IPS DF 4.7 (cell line): ENCODE data around the gene NDST1.

Experiments
- DNase-seq: peaks from one replicate; pipeline ENCODE4 v3.0.0-alpha.2; 2013; ENCODE audit warnings: low spot score; ENCODE audit errors: extremely low read depth

Gene NDST1

DNA sequence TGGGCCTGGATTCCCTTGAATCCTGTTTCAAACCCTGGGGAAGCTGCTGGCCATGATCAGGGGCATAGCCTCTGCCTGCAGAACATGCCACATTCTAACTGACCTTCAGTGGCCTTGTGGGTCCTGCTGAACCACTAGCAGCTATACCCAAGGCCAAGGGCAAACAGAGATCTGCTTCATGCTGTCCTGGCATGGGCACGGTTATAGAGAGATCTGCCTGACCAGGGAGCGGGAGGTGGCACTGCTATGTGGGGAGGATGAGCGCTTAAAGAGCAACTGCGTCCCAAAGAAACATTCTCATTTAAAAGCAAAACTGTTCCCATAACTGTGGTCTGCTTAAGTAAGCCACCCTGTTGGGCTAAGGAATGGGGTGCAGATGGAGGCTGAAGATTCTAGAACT, 96.1 kb downstream of the NDST1 start:
- no peak for DNase-seq

DNA sequence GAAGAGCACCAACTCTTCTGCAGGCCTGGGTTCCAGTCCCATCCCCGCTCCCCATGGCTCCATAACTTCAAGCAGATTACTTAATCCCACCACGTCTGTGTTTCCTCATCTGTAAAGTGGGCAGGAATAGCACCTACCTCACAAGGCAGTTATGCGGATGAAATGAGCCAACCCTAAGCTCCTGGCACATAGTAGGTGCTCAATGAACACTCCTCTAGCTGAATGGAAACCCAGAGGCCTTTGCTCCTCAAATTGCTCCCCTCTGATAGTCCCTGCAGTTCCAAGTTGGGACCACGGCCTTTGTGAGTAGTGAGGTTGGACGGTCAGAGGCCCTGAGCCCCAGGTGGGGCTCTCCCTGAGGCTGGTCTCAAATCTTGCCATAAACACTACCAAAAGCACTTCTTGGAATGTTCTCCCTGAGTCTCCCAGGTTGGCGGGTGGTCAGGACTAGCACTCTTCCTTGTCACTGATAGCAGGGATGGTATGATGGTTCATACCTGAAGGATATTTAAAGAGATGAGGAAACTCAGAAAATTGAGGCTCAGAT, 97.0 kb downstream of the NDST1 start:
- DNase-seq: no peak

DNA sequence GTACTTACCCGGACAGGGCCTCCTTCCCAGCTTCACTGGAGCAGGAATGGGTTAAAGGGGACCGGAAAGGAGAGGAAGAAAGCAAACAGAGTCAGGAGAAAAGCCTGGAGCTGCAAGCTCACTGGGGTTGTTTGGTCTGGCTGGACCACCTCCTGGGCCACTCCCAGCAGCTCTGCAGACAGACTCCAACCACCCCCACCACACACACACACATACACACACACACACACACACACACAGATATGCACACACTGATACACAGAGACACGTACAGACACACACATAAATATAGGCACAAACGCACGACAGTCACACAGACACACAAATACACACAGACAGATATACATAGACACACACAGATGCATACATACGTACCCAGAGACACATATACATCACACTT, 97.6 kb downstream of the NDST1 start:
- DNase-seq: no peak

DNA sequence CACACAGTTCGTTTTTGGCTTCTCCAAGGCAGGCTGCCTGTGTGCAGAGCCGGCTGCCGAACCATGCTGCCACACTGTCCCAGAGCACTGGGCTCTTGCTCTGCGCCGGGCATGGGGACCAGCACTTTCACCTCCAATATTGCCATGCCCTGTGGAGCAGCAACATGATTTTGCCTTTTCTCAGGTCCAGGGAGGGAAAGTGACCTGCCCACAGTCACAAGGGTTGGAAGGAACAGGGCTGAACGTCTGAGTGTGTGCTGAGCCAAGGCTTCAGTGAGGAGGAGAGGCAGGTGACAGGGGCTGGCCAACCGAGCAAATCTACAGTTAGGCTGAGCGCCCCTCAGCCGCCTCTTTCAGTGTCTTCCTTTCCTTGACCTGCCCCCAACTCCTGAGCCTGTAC, 98.5 kb downstream of the NDST1 start:
- DNase-seq: no peak

DNA sequence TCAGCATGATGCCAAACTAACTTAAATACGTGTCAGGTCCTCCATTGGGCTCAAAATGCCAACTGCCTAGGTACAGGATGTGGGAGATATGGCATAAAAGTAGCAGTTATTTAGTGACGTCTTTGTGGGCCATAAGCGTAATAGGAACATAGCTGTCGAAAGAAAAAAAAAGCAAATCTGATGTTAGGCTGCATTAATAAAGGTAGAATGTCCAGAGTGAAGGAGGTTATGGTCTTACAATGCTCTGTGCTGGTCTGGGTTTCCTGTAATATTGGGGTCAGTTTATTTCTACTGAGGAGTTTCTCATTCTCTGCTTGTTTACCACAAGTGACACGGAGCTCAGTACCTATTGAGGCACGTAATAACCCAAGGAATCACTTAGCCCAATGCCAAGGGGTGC, 99.2 kb downstream of the NDST1 start:
- no peak for DNase-seq
